Mesenchymal stem cell (in vitro differentiated cells and primary cell): ENCODE results near the gene CT45A1.
"Not testable (repeated sequence)": the region's sequence is repeated elsewhere in the genome, so short reads cannot be mapped to it uniquely, and the experiment has no call there.

ENCODE experiments used
- DNase-seq: peaks from one replicate; pipeline ENCODE4 v3.0.0-alpha.2; 2013
- H2AFZ ChIP-seq: one replicate; pipeline ENCODE4 v1.6.1; 2013; ENCODE audit warnings: low read depth, mild to moderate bottlenecking, control low read depth, inconsistent platforms, low read length, moderate library complexity
- H2AK5ac ChIP-seq: 2 replicates; pipeline ENCODE4 v1.6.1; 2013; ENCODE audit warnings: low read length, moderate library complexity, mild to moderate bottlenecking, inconsistent platforms; ENCODE audit not compliant: severe bottlenecking
- H2BK120ac ChIP-seq: one replicate; pipeline ENCODE4 v1.6.1; 2013; ENCODE audit warnings: low read depth, mild to moderate bottlenecking, inconsistent platforms, low read length, moderate library complexity
- H2BK12ac ChIP-seq, 2 experiments: one replicate each; pipeline ENCODE4 v1.6.1; 2013; ENCODE audit warnings: inconsistent platforms in 2 of 2, low read length in 2 of 2, mild to moderate bottlenecking in 2 of 2, moderate library complexity in 2 of 2, control low read depth in 1 of 2
- H2BK15ac ChIP-seq: one replicate; pipeline ENCODE4 v1.6.1; 2013; ENCODE audit warnings: mild to moderate bottlenecking, low read depth, inconsistent platforms; ENCODE audit not compliant: poor library complexity, severe bottlenecking
- H2BK5ac ChIP-seq: 2 replicates; pipeline ENCODE4 v1.6.1; 2013; ENCODE audit warnings: low read depth, mild to moderate bottlenecking, low read length, control low read depth, inconsistent platforms; ENCODE audit not compliant: poor library complexity, severe bottlenecking
- H3K14ac ChIP-seq, 2 experiments: one replicate each; pipeline ENCODE4 v1.6.1; 2013; ENCODE audit warnings: inconsistent platforms in 2 of 2, low read length in 2 of 2, control low read depth in 1 of 2, mild to moderate bottlenecking in 1 of 2, moderate library complexity in 1 of 2
- H3K18ac ChIP-seq, 2 experiments: one replicate each; pipeline ENCODE4 v1.6.1; 2013; ENCODE audit warnings: inconsistent platforms in 2 of 2, low read length in 2 of 2, control low read depth in 1 of 2, low read depth in 1 of 2, mild to moderate bottlenecking in 1 of 2
- H3K23ac ChIP-seq, 2 experiments: one replicate each; pipeline ENCODE4 v1.6.1; 2013; ENCODE audit warnings: inconsistent platforms in 2 of 2, low read length in 2 of 2, mild to moderate bottlenecking in 2 of 2, moderate library complexity in 2 of 2, control low read depth in 1 of 2
- H3K27ac ChIP-seq: 2 replicates; pipeline ENCODE4 v1.5.1; 2013; ENCODE audit warnings: mild to moderate bottlenecking, moderate library complexity, low read length, control low read depth, inconsistent platforms; ENCODE audit not compliant: poor library complexity, severe bottlenecking
- H3K27me3 ChIP-seq, 2 experiments: 2 replicates each; pipeline versions ENCODE4 v1.6.1 to v1.7.0; 2013; ENCODE audit warnings: low read length in 2 of 2, mild to moderate bottlenecking in 2 of 2, moderate library complexity in 2 of 2, control low read depth in 1 of 2, inconsistent platforms in 1 of 2; ENCODE audit not compliant: control insufficient read depth in 1 of 2, insufficient read depth in 1 of 2
- H3K36me3 ChIP-seq, 2 experiments: 2 replicates each; pipeline versions ENCODE4 v1.6.1 to v1.7.0; 2013; ENCODE audit warnings: low read length in 2 of 2, control low read depth in 1 of 2, inconsistent platforms in 1 of 2, low read depth in 1 of 2, mild to moderate bottlenecking in 1 of 2; ENCODE audit not compliant: insufficient read depth in 2 of 2, control insufficient read depth in 1 of 2
- H3K4ac ChIP-seq, 2 experiments: one replicate each; pipeline ENCODE4 v1.6.1; 2013; ENCODE audit warnings: inconsistent platforms in 2 of 2, low read length in 2 of 2, mild to moderate bottlenecking in 2 of 2, moderate library complexity in 2 of 2, control low read depth in 1 of 2, low read depth in 1 of 2
- H3K4me1 ChIP-seq: 2 replicates; pipeline ENCODE4 v1.6.1; 2013; ENCODE audit warnings: low read depth, low read length, control low read depth; ENCODE audit not compliant: control insufficient read depth, insufficient read depth
- H3K4me2 ChIP-seq: 2 replicates; pipeline ENCODE4 v1.6.1; 2013; ENCODE audit warnings: low read length, mild to moderate bottlenecking, inconsistent platforms; ENCODE audit not compliant: poor library complexity, severe bottlenecking
- H3K4me3 ChIP-seq, 2 experiments: 2 replicates each; pipeline versions ENCODE4 v1.5.1 to v1.7.0; 2013; ENCODE audit warnings: low read length in 2 of 2, mild to moderate bottlenecking in 2 of 2, control low read depth in 1 of 2, low read depth in 1 of 2; ENCODE audit not compliant: insufficient read depth in 1 of 2
- H3K79me1 ChIP-seq: replicated peaks from 2 replicates; pipeline ENCODE4 v1.6.1; 2013; ENCODE audit warnings: mild to moderate bottlenecking, control low read depth, low read length, inconsistent platforms; ENCODE audit not compliant: poor library complexity, severe bottlenecking
- H3K9ac ChIP-seq: 2 replicates; pipeline ENCODE4 v1.7.0; 2013; ENCODE audit warnings: mild to moderate bottlenecking, low read length, moderate library complexity
- H3K9me3 ChIP-seq: 2 replicates; pipeline ENCODE4 v1.7.0; 2013; ENCODE audit warnings: mild to moderate bottlenecking, low read length; ENCODE audit not compliant: control insufficient read depth
- H4K8ac ChIP-seq: one replicate; pipeline ENCODE4 v1.6.1; 2013; ENCODE audit warnings: inconsistent platforms, mild to moderate bottlenecking, low read length, moderate library complexity
- H4K91ac ChIP-seq: one replicate; pipeline ENCODE4 v1.6.1; 2013; ENCODE audit warnings: mild to moderate bottlenecking, low read length, inconsistent platforms
- WGBS: methylation state at CpG from one replicate; pipeline ENCODE4 v1.1.7; 2013; ENCODE audit warnings: mixed read lengths; 5-methylcytosine and 5-hydroxymethylcytosine counted together

Gene CT45A1

GRCh38 chrX:135734666-135735065 lies 21.2 kb downstream of the CT45A1 start:
- H3K4me2 ChIP-seq: not testable (repeated sequence)
- 64% methylated on average over 5 of the region's 5 CpGs for WGBS

DNA sequence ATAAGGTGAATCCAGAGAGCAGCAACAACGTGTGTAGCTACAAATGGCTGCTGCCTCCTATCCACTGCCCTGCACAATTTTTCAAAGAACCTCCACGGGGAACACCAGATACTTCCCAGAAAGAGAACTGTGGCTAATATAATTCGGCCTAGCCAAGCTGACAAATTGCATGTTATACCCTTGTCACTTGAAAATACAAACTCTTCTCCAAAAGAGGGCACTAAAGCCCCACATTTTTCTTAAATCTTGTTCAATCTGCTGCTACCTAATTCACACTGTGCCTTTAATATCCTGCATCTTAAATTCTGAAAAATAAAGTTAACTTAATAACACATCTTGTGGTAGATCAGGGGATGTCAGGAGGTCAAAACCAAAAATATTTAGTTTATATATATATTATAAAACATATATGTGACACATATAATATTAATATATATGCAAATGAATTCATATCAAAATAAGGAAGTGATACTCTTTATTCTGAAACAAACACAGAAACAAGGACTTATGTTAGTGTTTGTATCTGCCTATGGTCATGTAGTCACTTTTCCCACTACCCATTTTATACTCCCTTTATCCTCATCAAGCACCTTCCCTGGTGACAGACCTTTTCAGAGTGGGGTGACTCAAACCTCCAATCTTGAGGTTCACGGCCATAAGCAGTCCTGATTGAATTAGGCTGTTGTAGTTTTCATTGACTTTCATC lies 24.1 kb downstream of the CT45A1 start:
- Histone ChIP-seq H3K4me2 (no peak overlapping the region), H2AK5ac (no peak overlapping the region), H3K23ac (no peak overlapping the region), H3K4ac (no peak overlapping the region), H4K8ac (no peak overlapping the region), H3K4me3 (no peak overlapping the region), H3K9ac (no peak overlapping the region), H3K18ac (no peak overlapping the region), H2BK5ac (no peak overlapping the region), H3K9me3 (no peaks in the 10 kb centered on the region), H2BK15ac (no peak overlapping the region), H3K14ac (no peak overlapping the region), H2BK12ac (no peak overlapping the region), H4K91ac (no peak overlapping the region), H3K79me1 (no peaks in the 10 kb centered on the region), H3K4me1 (no peaks in the 10 kb centered on the region), H3K36me3 (no peaks in the 10 kb centered on the region), H2BK120ac (no peak overlapping the region), H2AFZ (no peak overlapping the region), H3K27me3 (no peaks in the 10 kb centered on the region), H3K27ac (no peak overlapping the region)
- no peak for DNase-seq
- 31% methylated on average over 3 of the region's 4 CpGs for WGBS

More at GRCh38 chrX:135734666-135735065, 21.2 kb downstream of the CT45A1 start:
- not testable (repeated sequence) for H4K91ac ChIP-seq, H3K23ac ChIP-seq, H3K27me3 ChIP-seq, H3K4ac ChIP-seq, H3K4me3 ChIP-seq, DNase-seq, H2BK12ac ChIP-seq, H2BK120ac ChIP-seq, H2BK5ac ChIP-seq, H3K9ac ChIP-seq, H2AFZ ChIP-seq, H2BK15ac ChIP-seq, H3K27ac ChIP-seq, H3K79me1 ChIP-seq, H3K4me1 ChIP-seq, H3K14ac ChIP-seq, H3K18ac ChIP-seq, H4K8ac ChIP-seq, H2AK5ac ChIP-seq, H3K9me3 ChIP-seq, H3K36me3 ChIP-seq

DNA sequence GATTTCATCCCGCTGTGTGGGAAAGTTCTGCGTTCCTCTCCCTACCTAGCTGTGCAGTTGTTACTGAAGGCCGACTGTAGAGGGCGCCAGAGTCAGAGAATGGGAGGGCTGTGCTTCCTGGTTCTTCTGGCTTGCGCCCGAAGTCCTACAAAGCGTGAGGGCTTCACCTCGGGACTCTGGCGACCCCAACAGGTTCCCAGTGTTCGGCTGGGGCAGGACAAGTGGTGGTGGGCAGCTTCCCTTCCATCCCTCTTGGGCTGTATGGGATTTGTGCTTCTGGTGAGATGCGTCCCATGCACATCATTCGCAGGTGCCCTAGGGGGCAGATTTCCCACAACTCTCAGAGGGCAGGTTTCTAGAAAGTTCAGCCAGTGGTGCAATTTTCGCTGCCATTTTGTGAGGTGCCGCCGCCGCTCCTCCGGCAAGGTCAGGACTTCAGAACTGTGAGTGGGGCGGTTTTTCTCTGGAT lies 27.3 kb downstream of the CT45A1 start:
- H3K9me3 ChIP-seq: no peaks in the 10 kb centered on the region
- H3K27me3 ChIP-seq: no peaks in the 10 kb centered on the region
- H2AFZ ChIP-seq: no peak overlapping the region
- no peak overlapping the region for H3K18ac ChIP-seq
- no peak overlapping the region for H3K4me2 ChIP-seq
- H3K4ac ChIP-seq: no peak overlapping the region
- 63% methylated on average over 18 of the region's 18 CpGs for WGBS
- H2AK5ac ChIP-seq: no peak overlapping the region
- H2BK120ac ChIP-seq: no peak overlapping the region
- no peak overlapping the region for H2BK12ac ChIP-seq
- no peak overlapping the region for H2BK5ac ChIP-seq
- DNase-seq: no peak
- no peaks in the 10 kb centered on the region for H3K4me1 ChIP-seq
- no peak overlapping the region for H4K91ac ChIP-seq
- no peak overlapping the region for H3K27ac ChIP-seq
- no peak overlapping the region for H2BK15ac ChIP-seq
- H4K8ac ChIP-seq: no peak overlapping the region
- no peaks in the 10 kb centered on the region for H3K79me1 ChIP-seq
- H3K14ac ChIP-seq: no peak overlapping the region
- no peak overlapping the region for H3K9ac ChIP-seq
- H3K4me3 ChIP-seq: no peak overlapping the region
- H3K36me3 ChIP-seq: no peaks in the 10 kb centered on the region
- no peak overlapping the region for H3K23ac ChIP-seq

GRCh38 chrX:135741192-135741715 lies 27.8 kb downstream of the CT45A1 start:
- no peak overlapping the region for H2AK5ac ChIP-seq
- H3K4ac ChIP-seq: no peak overlapping the region
- no peak overlapping the region for H3K18ac ChIP-seq
- H4K8ac ChIP-seq: no peak overlapping the region
- H3K79me1 ChIP-seq: no peaks in the 10 kb centered on the region
- no peak overlapping the region for H2BK15ac ChIP-seq
- no peak for DNase-seq
- no peaks in the 10 kb centered on the region for H3K36me3 ChIP-seq
- no peak overlapping the region for H2BK120ac ChIP-seq
- H2BK5ac ChIP-seq: no peak overlapping the region
- H2BK12ac ChIP-seq: no peak overlapping the region
- no peak overlapping the region for H3K23ac ChIP-seq
- no peak overlapping the region for H3K4me2 ChIP-seq
- 83% methylated on average over 22 of the region's 23 CpGs for WGBS
- no peaks in the 10 kb centered on the region for H3K9me3 ChIP-seq
- H3K9ac ChIP-seq: no peak overlapping the region
- no peaks in the 10 kb centered on the region for H3K4me1 ChIP-seq
- no peak overlapping the region for H4K91ac ChIP-seq
- no peaks in the 10 kb centered on the region for H3K27me3 ChIP-seq
- H3K27ac ChIP-seq: no peak overlapping the region
- no peak overlapping the region for H3K4me3 ChIP-seq
- no peak overlapping the region for H3K14ac ChIP-seq
- H2AFZ ChIP-seq: no peak overlapping the region
